HG03135 (cell line): ENCODE results near the gene ANG.

ENCODE experiments used
- ATAC-seq: cut with Tn5 transposase; IDR thresholded peaks from one replicate; pipeline ENCODE4 v1.9.1; 2021; ENCODE audit warnings: mild to moderate bottlenecking, moderate library complexity; ENCODE audit not compliant: unreplicated experiment

The ANG gene

DNA sequence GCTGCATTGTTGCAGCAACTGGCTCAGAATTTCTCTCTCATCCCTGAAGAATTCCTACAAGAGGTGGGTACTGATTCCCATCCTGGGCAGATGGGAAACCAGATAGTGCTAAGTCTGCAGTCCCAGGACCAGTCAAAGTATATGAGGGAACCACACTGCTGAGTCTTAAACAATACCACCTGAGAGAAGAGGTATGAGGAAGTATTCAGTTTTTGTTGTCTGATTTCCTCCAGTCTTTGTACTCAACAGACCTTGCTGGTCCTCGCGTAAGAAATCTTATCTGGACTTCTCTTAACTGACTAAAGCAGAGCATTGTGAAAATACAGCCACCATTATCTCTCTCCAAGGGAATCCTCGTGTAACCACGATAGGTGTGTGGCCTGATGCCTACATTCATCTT, 53.6 kb downstream of the ANG start:
- ATAC-seq = no peak

DNA sequence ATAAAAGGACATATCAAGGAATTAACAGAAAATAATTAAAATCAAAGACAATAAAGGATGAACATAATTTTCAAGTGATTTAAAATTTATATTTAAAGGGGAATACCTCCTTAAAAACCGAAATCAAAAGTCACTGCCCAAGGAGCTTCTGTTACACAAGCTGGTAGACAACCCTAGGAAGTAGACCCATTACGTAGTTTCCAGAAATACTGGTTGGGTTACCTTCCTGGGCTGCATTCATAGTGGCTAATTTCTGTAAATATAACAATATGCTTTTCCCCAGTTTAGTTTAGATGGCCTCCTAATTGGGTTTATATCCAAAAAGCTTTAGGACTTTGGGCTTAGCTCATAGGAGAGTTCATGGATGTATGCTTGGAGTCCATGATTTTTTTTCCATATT, 55.0 kb downstream of the ANG start:
- ATAC-seq = no peak
